ENCODE measurements around the gene CHRNB1. TPM values are rescaled to one million over a fixed set of nuclear protein-coding genes. Genes with fewer than 3 reads are reported as not detected.

Gene CHRNB1
- total and polyA plus RNA-seq, 12 donors = 18.7 to 56.3 (median 36.9) TPM

DNA sequence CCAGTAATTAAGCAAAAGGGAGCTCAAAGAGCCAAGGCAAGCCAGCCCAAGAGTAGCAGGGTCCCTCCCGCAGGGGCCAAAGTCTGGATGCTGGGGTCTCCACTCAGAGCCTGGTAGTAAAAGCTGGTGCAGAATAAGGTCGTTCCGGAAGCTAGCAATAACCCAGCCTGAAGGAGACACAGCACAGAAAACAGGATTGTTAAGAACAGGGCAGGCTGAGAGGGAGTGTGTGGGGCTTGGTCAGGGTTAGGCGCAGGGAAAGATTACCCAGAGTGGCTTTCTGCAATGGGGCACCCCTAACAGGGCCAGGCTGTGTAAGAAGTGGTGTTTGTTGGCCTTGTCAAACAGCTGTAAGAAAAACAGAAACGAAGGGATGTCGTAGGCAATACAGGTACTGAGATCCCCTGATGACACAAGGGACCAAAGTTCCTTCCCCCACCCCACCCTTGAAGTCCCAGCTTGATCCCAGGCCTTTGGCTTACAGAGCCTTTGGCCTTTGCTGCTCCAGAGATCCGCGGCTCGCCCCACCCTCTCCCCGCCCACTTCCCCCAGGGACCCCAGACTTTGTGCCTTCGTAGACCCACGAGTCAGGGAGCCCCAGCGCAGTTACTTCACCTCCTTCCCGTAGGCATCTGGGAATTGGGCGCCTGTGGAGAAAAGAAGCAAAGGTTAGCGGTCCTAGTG is 41.7 kb upstream of the CHRNB1 start:
- Histone ChIP-seq H3K27ac (peak overlapping the region; percentile 83 to 93 (median 86)), H3K36me3 (replicated peaks in 1 of 2) (no peaks in the 10 kb centered on the region), H3K9me3 (replicated peaks in 1 of 3) (no peaks in the 10 kb centered on the region), H3K4me3 (peak overlapping the region; percentile 24 to 88 (median 72)), H3K4me1 (replicated peaks in 1 of 2) (peaks cover 7 to 15% of the 10 kb centered on the region in 2 donors), H3K27me3 (no peaks in the 10 kb centered on the region)
- 12 to 29% (median 18%) methylated on average over 8 to 16 of the region's 16 CpGs for WGBS, 4 donors
- peak in 3 of 7 donors; percentile 55 to 74 (median 61) for DNase-seq
- intact Hi-C loops (cut with DNase I) = no loop called here
- no peak for TF ChIP-seq POLR2A (IDR thresholded peaks at IDR 0.05)
- TF ChIP-seq, protein P1, sequence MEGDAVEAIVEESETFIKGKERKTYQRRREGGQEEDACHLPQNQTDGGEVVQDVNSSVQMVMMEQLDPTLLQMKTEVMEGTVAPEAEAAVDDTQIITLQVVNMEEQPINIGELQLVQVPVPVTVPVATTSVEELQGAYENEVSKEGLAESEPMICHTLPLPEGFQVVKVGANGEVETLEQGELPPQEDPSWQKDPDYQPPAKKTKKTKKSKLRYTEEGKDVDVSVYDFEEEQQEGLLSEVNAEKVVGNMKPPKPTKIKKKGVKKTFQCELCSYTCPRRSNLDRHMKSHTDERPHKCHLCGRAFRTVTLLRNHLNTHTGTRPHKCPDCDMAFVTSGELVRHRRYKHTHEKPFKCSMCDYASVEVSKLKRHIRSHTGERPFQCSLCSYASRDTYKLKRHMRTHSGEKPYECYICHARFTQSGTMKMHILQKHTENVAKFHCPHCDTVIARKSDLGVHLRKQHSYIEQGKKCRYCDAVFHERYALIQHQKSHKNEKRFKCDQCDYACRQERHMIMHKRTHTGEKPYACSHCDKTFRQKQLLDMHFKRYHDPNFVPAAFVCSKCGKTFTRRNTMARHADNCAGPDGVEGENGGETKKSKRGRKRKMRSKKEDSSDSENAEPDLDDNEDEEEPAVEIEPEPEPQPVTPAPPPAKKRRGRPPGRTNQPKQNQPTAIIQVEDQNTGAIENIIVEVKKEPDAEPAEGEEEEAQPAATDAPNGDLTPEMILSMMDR (IDR thresholded peaks at IDR 0.05) = no peak

DNA sequence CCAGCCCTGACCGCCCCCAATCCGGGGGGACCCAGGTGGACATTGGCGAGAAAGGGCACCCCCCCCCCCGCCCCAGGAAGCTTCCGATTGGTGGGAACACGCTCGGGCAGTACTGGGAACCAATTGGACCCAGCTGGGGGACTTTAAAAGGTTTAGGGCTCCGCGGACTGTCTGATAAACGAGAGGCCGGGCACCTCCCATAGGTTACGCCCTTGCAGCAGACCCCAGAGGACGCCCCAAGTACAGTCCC is 41.2 kb upstream of the CHRNB1 start:
- peaks cover 7 to 15% of the 10 kb centered on the region in 2 donors for H3K4me1 ChIP-seq (replicated peaks in 1 of 2)
- no peaks in the 10 kb centered on the region for H3K27me3 ChIP-seq
- DNase-seq = peak in 1 of 7 donors; percentile 84
- H3K27ac ChIP-seq = peak overlapping the region; percentile 83 to 93 (median 86)
- no peaks in the 10 kb centered on the region for H3K9me3 ChIP-seq (replicated peaks in 1 of 3)
- no peaks in the 10 kb centered on the region for H3K36me3 ChIP-seq (replicated peaks in 1 of 2)
- H3K4me3 ChIP-seq = peak overlapping the region; percentile 24 to 88 (median 72)
- no peak for TF ChIP-seq POLR2A (IDR thresholded peaks at IDR 0.05)
- TF ChIP-seq, protein P1 (IDR thresholded peaks at IDR 0.05) = peak in 1 of 6 experiments; percentile 17
- WGBS, 4 donors = 0% methylated on average over 6 to 13 of the region's 13 CpGs; no CpG with 5 or more reads in 1 of the 4 donors
- intact Hi-C loops (cut with DNase I) = no loop called here

DNA sequence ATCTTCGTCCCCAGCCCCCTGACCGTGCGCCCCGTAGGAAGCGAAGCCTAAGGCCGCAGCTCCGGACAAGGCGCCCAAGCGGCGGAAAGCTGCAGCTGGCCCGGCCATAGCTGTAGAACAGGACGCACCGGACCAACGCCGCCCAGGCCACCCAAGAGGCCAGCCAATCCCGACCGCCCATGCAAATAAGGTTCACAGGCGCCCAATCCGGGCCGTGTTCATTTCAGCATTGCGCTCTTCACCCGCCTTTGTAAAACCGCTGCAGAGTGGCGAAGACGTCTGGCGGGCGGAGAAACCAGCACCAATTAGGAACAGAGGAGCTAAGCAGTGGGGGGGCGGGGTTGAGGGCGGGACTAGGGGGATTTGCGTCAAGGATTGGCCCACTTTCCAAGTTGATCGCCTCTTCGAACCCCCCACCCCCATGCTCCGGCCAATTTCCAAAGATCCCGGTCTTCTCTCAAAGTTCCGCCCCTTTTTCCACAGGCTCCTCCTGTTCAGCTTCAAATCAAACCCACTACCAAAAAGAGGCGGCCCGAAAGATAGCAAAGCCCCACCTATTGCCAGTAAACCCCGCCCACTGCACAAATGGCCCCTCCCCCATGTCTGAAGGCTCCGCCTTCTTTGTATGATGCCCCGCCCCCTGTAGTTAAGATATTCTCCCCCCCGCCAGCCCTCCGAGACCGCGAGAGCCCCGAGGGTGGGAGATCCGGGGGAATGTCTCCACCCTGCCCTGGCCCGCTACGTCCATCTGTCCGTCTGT is 40.7 kb upstream of the CHRNB1 start, which contains the start of gene TMEM256:
Gene TMEM256, minus strand, starts transcription at position 121 of the 760 bp plus-strand sequence. Its CDS starts 13 bp downstream, at position 108.
- Histone ChIP-seq H3K4me3 (peak within 1 kb of the TSS; percentile 24 to 88 (median 72)), H3K9me3 (replicated peaks in 1 of 3) (no peaks in the 10 kb centered on the region), H3K27ac (peak within 1 kb of the TSS; percentile 83 to 93 (median 86)), H3K27me3 (no peaks in the 10 kb centered on the region), H3K4me1 (replicated peaks in 1 of 2) (peaks cover 7 to 15% of the 10 kb centered on the region in 2 donors), H3K36me3 (replicated peaks in 1 of 2) (no peaks in the 10 kb centered on the region)
- TF ChIP-seq, protein P1 (IDR thresholded peaks at IDR 0.05) = peak in 1 of 6 experiments; percentile 24
- peak; percentile 85 to 99 for TF ChIP-seq POLR2A (IDR thresholded peaks at IDR 0.05)
- 0 to 2% (median 0%) methylated on average over 18 to 49 of the region's 49 CpGs for WGBS, 4 donors
- peak; percentile 98 to 100 (median 99) for DNase-seq
- intact Hi-C loops (cut with DNase I) = no loop called here

DNA sequence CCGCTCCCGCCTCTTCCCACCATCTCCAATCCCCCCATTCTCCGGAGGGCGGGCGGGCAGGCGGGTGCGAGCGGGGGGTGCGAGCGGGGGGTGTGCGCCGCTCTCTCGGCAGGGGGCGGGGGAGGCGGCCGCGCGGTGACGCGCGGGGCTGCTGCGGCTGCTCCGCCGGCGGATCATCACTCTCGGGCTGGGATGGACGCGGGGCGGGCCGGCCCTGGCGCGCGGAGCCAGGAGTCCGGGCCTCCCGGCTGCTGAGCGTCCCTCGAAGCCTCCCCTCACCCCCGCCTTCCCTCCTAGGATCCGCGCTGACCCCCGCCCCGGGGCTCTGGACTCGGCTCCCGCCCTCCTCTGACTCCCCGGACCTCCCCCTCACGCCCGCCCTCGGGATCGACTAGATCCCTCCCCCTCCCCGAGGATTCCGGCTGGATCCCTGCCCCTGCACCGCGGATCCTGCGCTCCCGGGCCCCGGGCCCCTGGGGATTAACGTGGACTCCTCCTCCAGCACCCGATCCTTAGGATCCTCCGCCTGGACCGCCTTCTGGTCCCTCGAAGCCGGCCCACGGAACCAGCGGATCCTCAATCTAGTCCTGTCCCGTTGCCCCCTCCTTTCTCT is 40.0 kb upstream of the CHRNB1 start:
- TF ChIP-seq, protein P1 (IDR thresholded peaks at IDR 0.05) = peak in 2 of 6 experiments; percentile 8 to 19
- TF ChIP-seq POLR2A (IDR thresholded peaks at IDR 0.05) = peak; percentile 54 to 61
- H3K4me3 ChIP-seq = peak overlapping the region in 3 of 4 donors; percentile 29 to 88 (median 68)
- WGBS, 4 donors = 0 to 2% (median 1%) methylated on average over 10 to 63 of the region's 65 CpGs
- H3K27ac ChIP-seq = peak overlapping the region in 4 of 5 donors; percentile 32 to 93 (median 88)
- H3K9me3 ChIP-seq (replicated peaks in 1 of 3) = no peaks in the 10 kb centered on the region
- no peaks in the 10 kb centered on the region for H3K36me3 ChIP-seq (replicated peaks in 1 of 2)
- H3K27me3 ChIP-seq = no peaks in the 10 kb centered on the region
- intact Hi-C loops (cut with DNase I) = no loop called here
- peak; percentile 52 to 84 (median 71) for DNase-seq
- peaks cover 7 to 15% of the 10 kb centered on the region in 2 donors for H3K4me1 ChIP-seq (replicated peaks in 1 of 2)

Data from adrenal gland (tissue), 12 donors.